ENCODE data around the gene SPTLC2.
"Not testable (repeated sequence)": the region's sequence is repeated elsewhere in the genome, so short reads cannot be mapped to it uniquely, and the experiment has no call there.

Gene SPTLC2

GRCh38 chr14:77622366-77622961 lies 6.0 kb upstream of the SPTLC2 start:
- no peak for DNase-seq

GRCh38 chr14:77620222-77620870 lies 3.9 kb upstream of the SPTLC2 start:
- DNase-seq = no peak

DNA sequence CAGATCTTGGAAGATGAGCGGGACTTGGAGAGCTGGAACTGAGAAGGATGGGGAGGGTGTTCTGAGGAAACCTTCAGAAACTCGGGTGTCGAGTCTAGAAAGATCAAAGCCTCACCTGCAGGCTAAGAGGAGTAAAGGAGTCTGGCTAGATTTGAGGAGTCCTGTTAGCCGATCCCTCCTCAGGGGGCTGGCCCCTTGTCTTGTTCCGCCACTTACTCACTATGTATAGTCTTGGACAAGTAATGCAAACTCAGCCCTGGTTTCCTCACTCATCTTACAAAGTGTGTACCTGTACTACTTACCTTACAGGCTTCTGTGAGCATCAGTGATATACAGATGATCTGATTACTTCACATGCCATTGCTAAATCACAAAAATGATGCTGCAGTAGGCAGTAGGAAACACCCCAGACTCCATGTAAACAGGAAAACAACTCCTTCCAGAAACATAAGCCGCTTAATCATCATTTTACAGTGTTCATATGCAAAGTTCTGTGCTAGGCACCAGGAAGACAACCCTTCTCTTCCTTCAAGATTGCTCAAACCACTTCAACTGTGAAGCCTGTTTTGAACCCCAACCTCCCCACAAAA lies 2.0 kb upstream of the SPTLC2 start:
- DNase-seq = no peak

GRCh38 chr14:77616133-77616453 lies 344 bp downstream of the SPTLC2 start:
- no peak for DNase-seq

DNA sequence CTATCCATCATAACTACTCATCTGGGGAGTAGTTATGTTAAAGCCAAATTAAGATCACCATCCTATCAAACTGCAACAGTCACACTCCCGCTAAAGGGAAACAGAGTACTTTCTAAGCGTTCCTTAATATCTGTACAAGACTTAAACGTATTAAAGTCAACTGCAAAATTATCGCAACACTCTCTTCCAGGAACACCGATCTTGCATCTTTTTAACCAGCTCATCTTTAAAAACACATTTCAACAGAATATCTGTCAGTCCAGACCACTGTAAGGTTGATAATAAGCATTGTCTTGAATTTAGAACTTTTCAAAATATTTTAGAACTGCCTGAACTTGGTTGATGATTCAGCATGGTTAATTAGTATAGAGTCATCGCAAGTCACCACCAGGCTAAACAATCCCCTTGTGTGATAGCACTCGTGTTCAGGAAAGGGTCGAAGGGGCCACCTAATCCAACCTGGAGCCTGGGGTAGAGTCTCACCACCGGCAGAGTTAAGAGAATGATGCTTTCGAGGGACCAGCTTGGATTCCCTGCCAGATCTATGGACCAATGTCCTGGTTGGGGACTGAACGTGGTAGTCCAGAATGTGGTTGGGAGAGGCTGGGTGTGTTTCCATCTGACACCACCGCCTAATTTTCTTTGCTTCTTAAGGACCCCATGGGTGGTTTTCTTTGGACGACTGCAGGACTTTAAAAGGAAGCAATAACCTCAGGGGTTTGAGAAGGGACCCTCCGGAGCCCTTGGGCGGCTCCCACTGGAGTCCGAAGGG lies 890 bp downstream of the SPTLC2 start:
- peak; percentile 36 for DNase-seq

- DNase-seq = peak; percentile 9
Observed at GRCh38 chr14:77613201-77613600, 3.2 kb downstream of the SPTLC2 start.

- no peak for DNase-seq
Observed at GRCh38 chr14:77612011-77612620, 4.3 kb downstream of the SPTLC2 start.

GRCh38 chr14:77610553-77610952 lies 5.9 kb downstream of the SPTLC2 start:
- DNase-seq = no peak

DNA sequence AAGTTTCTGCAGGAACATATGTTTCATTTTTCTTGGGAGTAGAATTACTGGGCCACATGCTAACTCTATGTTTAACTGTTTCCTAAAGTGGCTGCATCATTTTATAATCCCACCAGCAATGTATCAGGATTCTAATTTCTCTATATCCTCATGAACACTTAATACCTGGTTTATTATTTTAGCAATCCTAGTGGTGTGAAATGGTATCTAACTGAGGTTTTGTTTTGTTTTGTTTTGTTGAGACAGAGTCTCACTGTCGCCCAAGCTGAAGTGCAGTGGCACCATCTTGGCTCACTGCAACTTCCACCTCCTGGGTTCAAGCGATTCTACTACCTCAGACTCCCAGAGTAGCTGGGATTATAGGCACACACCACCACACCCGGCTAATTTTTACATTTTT lies 6.5 kb downstream of the SPTLC2 start:
- no peak for DNase-seq

DNA sequence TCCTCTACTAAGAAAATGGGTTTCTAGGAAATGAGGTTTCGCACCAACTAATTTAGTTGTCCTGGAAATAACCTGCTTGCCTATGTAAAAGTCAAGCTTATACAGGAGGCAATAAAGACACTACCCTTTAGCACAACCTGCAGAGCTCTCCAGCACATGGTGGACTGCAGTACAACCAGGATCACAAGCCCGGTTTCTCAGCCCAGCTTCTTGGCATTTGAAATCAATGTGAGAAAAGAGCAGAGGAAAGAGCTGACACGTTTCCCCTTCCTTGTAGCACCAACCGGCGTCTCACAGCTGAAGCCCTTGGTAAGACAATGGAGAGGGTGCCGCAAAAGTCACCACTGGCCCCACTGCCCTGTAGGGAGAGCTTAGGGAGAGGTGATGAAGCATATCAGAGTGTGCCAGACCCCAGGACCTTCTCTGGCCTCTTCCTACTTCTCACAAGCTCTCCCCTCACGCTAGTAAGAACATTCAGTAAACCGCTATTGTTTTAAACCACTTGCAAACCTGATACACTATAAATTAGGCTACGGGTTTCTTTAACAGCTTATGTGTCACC lies 8.6 kb downstream of the SPTLC2 start:
- DNase-seq = no peak

GRCh38 chr14:77605392-77605972 lies 11.0 kb downstream of the SPTLC2 start:
- no peak for DNase-seq

GRCh38 chr14:77603654-77604255 lies 12.7 kb downstream of the SPTLC2 start:
- DNase-seq = no peak

- DNase-seq = no peak
Observed at GRCh38 chr14:77603031-77603430, 13.4 kb downstream of the SPTLC2 start.

DNA sequence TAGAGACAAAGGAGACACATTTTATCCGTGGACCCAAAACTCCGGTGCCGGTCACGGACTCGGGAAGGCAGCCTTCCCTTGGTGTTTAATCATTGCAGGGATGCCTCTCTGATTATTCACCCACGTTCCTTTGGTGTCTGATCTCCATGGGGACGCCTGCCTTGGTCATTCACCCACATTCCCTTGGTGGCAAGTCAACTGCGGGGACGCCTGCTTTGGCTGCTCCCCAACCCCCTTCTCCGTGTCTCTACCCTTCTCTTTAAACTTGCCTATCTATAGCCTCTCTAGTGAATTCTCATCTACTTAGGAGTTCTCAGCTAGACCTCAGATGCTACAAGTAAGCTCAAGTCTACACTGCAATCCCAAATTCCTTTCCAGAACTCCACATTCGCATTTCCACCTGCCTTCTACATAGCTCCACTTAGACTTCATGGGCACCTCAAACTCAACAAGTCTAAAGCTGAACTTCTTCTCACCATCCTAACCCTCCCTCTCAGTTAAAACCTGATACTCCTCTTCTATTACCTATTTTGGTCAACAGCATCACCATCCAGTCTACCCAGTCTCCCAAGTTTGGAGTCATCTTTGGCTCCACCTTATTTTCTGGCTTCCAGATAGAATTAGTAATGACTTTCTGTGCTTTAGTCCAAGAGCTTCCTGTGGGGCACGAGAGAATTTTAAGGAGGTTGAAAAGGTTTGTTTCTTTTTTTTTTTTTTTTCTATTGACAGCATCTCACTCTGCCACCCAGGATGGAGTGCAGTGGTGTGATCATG lies 14.4 kb downstream of the SPTLC2 start:
- no peak for DNase-seq

DNA sequence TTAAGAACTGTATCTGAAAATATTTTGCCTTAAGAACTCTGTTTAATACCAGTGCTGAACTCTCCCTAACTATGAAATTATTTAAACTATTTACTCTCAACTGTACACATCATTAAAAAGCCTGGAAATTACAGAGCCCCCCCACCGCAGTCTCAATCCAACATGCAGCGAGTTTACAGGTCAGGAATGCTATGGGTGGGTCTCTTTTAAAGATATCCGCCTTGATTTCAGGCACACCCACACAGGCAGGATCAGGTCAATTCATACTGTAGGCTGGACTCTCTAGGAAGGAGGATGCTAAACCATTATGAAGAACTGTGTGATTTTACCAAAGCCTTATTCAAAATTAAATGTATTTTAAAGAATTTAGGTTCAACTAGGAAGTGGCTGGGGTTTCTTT lies 16.5 kb downstream of the SPTLC2 start:
- no peak for DNase-seq

DNA sequence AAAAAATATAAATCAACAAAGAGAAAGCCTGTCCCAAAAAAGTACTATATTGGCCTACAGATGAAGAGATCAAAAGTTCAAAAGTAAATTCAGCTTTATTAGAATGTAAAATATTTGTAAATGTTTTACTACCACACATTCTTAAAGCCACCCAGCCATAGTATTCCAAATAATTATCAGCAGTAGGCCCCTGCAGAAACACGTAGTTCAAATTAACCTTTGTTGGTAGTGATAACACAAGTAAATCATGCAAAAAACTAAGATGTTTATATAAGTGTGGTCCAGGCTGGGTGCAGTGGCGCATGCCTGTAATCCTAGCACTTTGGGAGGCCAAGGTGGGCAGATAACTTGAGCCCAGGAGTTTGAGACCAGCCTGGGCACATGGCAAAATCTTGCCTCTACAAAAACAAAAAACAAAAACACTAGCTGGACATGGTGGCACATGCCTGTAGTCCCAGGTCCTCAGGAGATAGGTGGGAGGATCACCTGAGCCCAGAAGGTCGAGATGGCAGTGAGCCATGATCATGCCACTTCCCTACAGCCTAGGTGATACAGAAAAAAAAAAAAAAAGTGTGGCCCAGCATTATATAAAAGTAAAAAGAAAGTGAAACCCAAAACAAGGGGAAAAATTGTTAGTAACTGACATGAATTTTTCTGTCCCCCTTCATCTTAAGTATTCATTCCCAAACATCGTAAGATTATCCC lies 17.9 kb downstream of the SPTLC2 start:
- DNase-seq = no peak

DNA sequence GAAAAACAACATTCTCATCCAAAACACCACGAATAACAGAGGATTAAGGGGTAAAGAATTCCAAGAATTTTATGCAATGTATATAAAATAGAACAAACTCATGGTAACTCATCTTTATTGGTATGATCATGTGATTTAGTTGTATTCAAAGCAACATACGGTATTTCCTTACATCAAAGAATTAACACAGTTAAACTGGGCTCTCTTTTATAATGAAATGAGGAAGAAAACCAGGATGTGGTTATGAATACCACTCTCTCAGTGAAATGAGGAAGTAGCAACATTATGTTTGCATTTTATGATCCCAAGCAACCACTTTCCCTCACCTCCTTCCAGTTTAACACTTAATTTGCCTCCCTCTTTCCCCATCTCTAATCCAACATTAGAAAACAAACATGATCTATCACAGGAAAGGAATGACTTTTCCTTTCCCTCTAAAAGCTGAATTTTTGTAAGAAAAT lies 22.9 kb downstream of the SPTLC2 start:
- no peak for DNase-seq

DNA sequence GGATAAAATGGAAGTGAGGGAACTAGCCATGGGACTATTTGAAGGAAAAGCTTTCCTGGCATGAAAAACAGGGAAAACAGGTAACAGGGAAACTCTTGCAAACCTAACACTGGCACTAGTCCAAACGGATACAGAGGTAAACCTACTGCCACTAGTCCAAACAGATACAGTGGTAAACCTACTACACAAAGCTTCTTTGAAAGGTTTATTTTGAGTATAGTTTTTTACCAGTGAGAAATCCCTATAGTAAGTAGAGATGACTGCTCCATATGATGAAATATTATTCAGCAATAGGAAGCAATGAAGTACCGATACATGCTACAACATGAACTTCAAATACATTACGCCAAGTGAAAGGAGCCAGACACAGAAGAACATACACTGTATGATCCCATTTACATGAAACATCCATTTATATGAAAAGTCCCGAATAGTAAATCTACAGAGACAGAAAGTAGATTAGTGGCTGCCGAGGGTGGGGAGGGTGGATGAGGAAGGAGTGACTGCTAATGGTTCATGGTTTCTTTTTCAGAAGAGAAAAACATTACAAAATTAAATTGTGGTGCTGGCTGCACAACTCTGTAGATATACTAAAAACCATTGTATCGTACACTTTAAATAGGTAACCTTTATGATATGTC lies 25.5 kb downstream of the SPTLC2 start:
- DNase-seq = no peak

GRCh38 chr14:77589099-77589498 lies 27.3 kb downstream of the SPTLC2 start:
- no peak for DNase-seq

GRCh38 chr14:77588411-77589025 lies 27.9 kb downstream of the SPTLC2 start:
- DNase-seq = not testable (repeated sequence)
